ENCODE data around the gene TSTD2. TPM values are rescaled to one million over a fixed set of nuclear protein-coding genes. Genes with fewer than 3 reads are reported as not detected.

Gene TSTD2
- total RNA-seq, 2 experiments from 2014 or later = 23.8 to 26.0 TPM

DNA sequence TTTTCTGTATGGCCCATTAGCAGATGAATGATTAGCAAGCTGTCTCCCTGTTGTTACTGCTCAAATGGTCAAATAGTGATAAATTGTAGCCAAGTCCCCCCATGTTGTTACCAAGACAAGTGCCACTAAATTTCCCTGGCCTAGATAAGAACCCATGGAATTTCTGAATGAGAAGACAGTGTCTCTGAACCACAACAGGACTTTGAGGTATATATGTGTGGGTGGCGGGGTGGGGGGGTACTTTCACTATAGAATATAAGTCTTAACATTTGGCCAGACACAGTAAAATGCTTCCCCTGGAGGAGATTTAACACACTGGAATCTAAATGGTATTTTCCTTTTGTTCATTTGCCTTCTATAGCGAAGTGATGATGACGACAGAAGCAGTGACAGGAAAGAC, 35.3 kb upstream of the TSTD2 start:
- Mint-ChIP-seq H3K36me3 (ENCODE audit: low read depth) (peaks cover 97% of the 10 kb centered on the region), H3K4me1 (ENCODE audit: low read depth) (peaks cover 18% of the 10 kb centered on the region), H3K9me3 (no peaks in the 10 kb centered on the region), H3K4me3 (no peak overlapping the region), H3K27ac (no peak overlapping the region), H3K27me3 (no peaks in the 10 kb centered on the region)
- intact Hi-C loops (cut with DNase I, micrococcal nuclease) = no loop called here
- Histone ChIP-seq H3K9me3 (ENCODE audit: control insufficient read depth in 1 of 2, insufficient read depth in 1 of 2, low read length in 2 of 2) (no peaks in the 10 kb centered on the region), H3K27ac (ENCODE audit: low read depth in 1 of 2, low read length in 2 of 2) (no peak overlapping the region), H3K4me3 (ENCODE audit: low read length) (no peak overlapping the region), H3K27me3 (ENCODE audit: control insufficient read depth in 1 of 2, insufficient read depth in 2 of 2, low read length in 2 of 2) (no peaks in the 10 kb centered on the region), H3K4me1 (ENCODE audit: insufficient read depth, low read length) (no peaks in the 10 kb centered on the region), H3K36me3 (ENCODE audit: insufficient read depth, low read length) (peaks cover 97% of the 10 kb centered on the region)
- no peak for DNase-seq
- POLR2A ChIA-PET = no interaction called here
- no peak for ATAC-seq (ENCODE audit: poor library complexity)
- CTCF ChIA-PET = no interaction called here
- TF ChIP-seq CTCF (IDR thresholded peaks at IDR 0.05) = no peak

DNA sequence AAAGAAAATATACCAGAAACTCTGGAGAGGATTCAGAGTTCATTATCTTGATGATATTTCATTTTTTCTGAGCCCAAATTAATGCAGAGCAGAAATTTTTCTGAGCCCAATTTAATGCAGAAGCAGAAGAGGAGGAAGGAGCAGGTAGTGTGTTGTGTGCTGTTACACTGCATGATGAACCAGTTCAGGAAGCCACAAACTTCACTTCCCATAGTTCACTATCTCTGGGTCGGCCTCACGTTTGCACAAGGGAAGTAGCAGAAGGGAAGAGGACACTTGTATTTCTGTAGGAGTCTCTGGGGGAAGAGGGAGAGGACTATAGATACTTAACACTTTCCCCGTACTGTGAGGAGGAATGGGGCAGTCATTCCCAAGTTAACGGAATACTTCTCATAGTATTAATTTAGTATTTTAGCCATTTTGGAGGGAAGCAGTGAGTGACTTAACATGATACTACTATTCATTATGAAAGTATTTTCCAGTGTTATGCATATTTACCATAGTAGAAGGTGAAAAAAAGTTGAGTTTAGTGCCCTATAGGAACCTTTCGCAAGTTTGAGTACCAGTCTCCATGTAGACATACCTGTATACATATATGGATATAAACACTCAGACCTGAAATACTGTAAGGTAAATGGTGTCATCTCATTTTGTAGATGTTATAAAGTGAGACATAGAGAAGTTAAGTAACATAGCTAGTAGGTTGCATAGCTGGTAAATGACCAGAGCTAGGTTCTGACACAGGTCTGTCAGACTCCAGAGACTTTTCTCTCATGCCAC, 33.9 kb upstream of the TSTD2 start:
- Histone ChIP-seq H3K9me3 (ENCODE audit: control insufficient read depth in 1 of 2, insufficient read depth in 1 of 2, low read length in 2 of 2) (no peaks in the 10 kb centered on the region), H3K27me3 (ENCODE audit: control insufficient read depth in 1 of 2, insufficient read depth in 2 of 2, low read length in 2 of 2) (no peaks in the 10 kb centered on the region), H3K36me3 (ENCODE audit: insufficient read depth, low read length) (peaks cover 96% of the 10 kb centered on the region), H3K4me1 (ENCODE audit: insufficient read depth, low read length) (no peaks in the 10 kb centered on the region), H3K27ac (ENCODE audit: low read depth in 1 of 2, low read length in 2 of 2) (no peak overlapping the region), H3K4me3 (ENCODE audit: low read length) (no peak overlapping the region)
- peaks cover 18% of the 10 kb centered on the region for H3K4me1 Mint-ChIP-seq (ENCODE audit: low read depth)
- no peaks in the 10 kb centered on the region for H3K9me3 Mint-ChIP-seq
- intact Hi-C loops (cut with DNase I, micrococcal nuclease) = no loop called here
- no peak overlapping the region for H3K4me3 Mint-ChIP-seq
- no peak for TF ChIP-seq CTCF (IDR thresholded peaks at IDR 0.05)
- DNase-seq (peak in 1 of 14 experiments; percentile 6), ATAC-seq (ENCODE audit: poor library complexity) (no peak)
- peaks cover 99% of the 10 kb centered on the region for H3K36me3 Mint-ChIP-seq (ENCODE audit: low read depth)
- CTCF ChIA-PET = no interaction called here
- peak overlapping the region; percentile 6 for H3K27ac Mint-ChIP-seq
- no peaks in the 10 kb centered on the region for H3K27me3 Mint-ChIP-seq
- POLR2A ChIA-PET = no interaction called here

DNA sequence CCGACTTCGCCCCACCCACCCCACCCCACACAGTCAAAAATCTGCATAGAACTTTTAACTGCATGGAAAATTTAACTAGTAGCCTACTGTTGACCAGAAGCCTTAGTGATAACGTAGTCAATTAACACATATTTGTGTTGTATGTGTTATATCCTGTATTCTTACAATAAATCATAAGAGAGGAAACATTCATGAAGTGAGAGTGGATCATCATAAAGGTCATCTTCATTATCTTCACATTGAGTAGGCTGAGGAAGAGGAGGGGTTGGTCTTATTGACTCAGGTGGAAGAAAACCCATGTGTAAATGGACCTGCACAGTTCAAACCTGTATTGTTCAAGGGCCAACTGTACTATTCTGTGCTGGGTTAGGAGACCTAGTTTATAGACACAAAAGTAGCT, 32.6 kb upstream of the TSTD2 start:
- Histone ChIP-seq H3K4me1 (ENCODE audit: insufficient read depth, low read length) (no peaks in the 10 kb centered on the region), H3K27me3 (ENCODE audit: control insufficient read depth in 1 of 2, insufficient read depth in 2 of 2, low read length in 2 of 2) (no peaks in the 10 kb centered on the region), H3K9me3 (ENCODE audit: control insufficient read depth in 1 of 2, insufficient read depth in 1 of 2, low read length in 2 of 2) (no peaks in the 10 kb centered on the region), H3K36me3 (ENCODE audit: insufficient read depth, low read length) (peaks cover 94% of the 10 kb centered on the region), H3K4me3 (ENCODE audit: low read length) (no peak overlapping the region), H3K27ac (ENCODE audit: low read depth in 1 of 2, low read length in 2 of 2) (no peak overlapping the region)
- Mint-ChIP-seq H3K27me3 (no peaks in the 10 kb centered on the region), H3K27ac (peak overlapping the region; percentile 6), H3K9me3 (no peaks in the 10 kb centered on the region), H3K36me3 (ENCODE audit: low read depth) (peaks cover 96% of the 10 kb centered on the region), H3K4me1 (ENCODE audit: low read depth) (peaks cover 23% of the 10 kb centered on the region), H3K4me3 (no peak overlapping the region)
- ATAC-seq (ENCODE audit: poor library complexity) (no peak), DNase-seq (no peak)
- no peak for TF ChIP-seq CTCF (IDR thresholded peaks at IDR 0.05)
- ChIA-PET CTCF (no interaction called here), POLR2A (no interaction called here)
- intact Hi-C loops (cut with DNase I, micrococcal nuclease) = no loop called here

Data from CD4-positive, alpha-beta T cell (primary cell).